ENCODE results near the gene RPUSD1.

RPUSD1 gene

DNA sequence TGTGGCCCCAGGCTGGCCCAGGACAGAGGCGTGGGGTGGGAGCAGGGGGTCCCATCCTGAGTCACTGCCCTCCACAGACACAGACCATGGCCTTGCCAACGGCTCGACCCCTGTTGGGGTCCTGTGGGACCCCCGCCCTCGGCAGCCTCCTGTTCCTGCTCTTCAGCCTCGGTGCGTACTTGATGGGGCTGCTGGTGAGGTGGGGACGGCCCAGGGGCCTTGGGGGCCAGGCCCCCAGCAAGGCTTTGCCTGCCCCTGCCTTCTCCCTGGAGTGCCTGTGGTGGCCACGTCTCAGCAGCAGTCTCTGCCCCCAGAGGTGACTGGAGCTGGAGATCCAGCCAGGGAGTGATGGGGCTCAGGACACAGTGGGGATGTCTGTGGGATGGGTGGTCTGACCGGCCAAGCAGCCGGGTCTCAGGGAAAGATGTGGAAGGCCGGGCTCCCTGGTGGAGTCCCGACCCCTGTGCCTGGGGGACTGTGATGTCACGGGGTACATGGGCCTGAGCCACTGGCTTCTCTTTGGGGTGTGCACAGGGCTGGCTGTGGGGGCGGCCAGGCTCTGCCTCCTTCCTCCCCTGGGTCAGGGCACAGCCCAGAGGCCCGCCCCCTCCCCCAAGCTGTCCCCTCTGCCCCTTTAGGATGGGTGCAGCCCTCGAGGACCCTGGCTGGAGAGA, 25.4 kb downstream of the RPUSD1 start:
- DNase-seq (ENCODE audit: low read depth in 2 of 2), result no peak
- TF ChIP-seq, protein P1, sequence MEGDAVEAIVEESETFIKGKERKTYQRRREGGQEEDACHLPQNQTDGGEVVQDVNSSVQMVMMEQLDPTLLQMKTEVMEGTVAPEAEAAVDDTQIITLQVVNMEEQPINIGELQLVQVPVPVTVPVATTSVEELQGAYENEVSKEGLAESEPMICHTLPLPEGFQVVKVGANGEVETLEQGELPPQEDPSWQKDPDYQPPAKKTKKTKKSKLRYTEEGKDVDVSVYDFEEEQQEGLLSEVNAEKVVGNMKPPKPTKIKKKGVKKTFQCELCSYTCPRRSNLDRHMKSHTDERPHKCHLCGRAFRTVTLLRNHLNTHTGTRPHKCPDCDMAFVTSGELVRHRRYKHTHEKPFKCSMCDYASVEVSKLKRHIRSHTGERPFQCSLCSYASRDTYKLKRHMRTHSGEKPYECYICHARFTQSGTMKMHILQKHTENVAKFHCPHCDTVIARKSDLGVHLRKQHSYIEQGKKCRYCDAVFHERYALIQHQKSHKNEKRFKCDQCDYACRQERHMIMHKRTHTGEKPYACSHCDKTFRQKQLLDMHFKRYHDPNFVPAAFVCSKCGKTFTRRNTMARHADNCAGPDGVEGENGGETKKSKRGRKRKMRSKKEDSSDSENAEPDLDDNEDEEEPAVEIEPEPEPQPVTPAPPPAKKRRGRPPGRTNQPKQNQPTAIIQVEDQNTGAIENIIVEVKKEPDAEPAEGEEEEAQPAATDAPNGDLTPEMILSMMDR (IDR thresholded peaks at IDR 0.05; ENCODE audit: low read depth, low read length), result no peak
- H3K4me3 ChIP-seq (replicated peaks in 1 of 2; ENCODE audit: low read depth in 2 of 2, low read length in 2 of 2), result no peak overlapping the region

DNA sequence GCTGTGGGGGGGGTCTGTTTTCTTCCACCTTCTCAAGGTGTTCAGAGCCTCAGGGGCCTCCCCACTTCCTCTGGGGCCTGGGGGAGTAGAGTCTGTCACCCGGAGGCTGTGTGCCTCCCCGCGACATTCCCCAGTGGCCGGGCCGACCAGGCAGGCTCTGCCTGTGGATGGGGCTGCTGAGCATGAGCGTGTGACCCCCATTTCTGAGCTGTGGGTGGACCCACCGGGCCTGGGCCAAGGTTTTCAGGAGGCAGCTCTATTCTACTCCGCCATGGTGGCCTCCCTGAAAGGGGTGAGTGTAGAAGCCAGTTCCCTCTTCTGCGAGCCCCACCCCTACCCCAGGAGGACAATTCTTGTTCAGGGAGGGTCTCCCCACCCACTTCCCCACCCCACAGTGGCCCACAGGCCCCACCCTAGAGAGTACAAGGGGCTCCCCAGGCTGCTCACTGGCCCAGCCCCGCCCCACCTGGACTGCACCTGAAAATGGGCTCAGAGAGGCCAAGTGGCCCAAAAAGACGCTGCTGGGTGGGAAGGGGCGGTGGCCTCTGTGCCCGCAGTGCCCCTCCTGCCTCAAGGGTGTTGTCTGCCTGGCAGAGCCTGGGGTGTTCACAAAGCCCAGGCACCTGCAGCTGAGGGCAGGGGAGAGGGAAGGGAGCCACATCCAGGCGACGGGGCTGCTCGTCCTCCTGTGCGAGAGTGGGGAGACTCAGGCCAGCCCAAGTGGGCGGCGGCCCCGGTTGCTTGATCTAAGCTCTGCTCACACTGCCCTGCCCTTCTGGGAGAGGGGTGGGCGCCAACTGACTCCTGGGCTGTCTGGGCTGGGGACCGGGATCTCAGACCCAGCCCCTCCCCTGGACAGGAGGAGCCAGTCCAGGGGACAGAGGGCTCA, 26.3 kb downstream of the RPUSD1 start:
- no peak for DNase-seq (ENCODE audit: low read depth in 2 of 2)
- TF ChIP-seq, protein P1 (IDR thresholded peaks at IDR 0.05; ENCODE audit: low read depth, low read length), result no peak
- H3K4me3 ChIP-seq (replicated peaks in 1 of 2; ENCODE audit: low read depth in 2 of 2, low read length in 2 of 2), result no peak overlapping the region

DNA sequence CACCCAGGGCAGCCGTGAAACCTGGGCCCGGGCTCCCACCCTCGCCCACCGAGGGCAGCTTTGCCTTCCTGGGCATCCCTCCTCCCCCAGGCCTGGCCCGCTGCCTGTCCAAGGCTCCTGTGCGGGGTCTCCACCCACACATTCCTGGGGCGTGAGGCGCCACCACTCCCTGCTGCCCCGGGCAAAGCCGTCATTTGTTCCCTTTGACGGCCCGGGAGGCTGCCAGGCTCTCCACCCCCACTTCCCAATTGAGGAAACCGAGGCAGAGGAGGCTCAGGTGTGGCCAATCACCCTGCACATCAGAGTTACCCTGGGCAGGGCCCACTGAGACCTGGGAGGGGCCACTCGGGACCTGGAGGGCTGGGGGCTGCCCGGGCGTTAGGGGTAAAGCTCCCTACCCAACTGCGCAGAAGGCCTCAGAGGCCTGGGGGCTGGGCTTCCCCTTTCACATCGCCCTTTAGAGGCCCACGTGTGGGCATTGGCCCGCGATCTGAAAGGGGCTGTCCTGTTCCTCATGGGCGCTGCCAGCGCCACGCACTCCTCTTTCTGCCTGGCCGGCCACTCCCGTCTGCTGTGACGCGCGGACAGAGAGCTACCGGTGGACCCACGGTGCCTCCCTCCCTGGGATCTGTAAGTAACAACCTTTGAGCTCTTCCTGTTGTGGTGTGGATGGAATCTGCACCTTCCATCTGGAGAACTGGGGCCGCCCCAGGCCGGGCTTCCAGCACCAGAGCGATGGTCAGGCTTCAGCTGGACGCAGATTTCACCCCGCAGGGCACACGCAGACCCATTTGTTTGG, 27.4 kb downstream of the RPUSD1 start, which contains the start of gene MSLN:
Gene MSLN, plus strand, starts transcription at position 190 of the 799 bp plus-strand sequence. CDS start 1,947 bp downstream, outside the sequence.
- TF ChIP-seq, protein P1 (IDR thresholded peaks at IDR 0.05; ENCODE audit: low read depth, low read length), result no peak
- no peak within 1 kb of the TSS for H3K4me3 ChIP-seq (replicated peaks in 1 of 2; ENCODE audit: low read depth in 2 of 2, low read length in 2 of 2)
- peak in 1 of 2 donors; percentile 22 for DNase-seq (ENCODE audit: low read depth in 2 of 2)

DNA sequence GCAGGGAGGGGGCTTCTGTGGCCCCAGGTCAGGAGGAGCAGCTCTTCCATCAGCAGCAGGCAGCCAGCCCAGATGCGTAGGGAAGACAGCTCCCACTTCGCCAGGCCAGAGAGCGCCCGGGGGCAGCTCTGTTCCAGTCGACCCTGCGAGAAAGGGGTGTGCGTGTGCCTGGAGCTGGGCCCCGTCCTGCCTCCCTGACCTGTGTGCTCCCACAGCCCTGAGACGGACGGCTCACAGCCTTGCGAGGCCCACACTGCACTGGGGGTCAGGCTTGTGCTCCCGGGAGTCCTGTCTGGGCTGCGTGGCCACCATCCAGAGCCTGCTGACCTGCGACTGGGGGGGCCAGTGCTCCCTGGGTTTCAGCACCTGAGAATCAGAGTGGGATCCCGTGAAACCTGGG, 28.1 kb downstream of the RPUSD1 start:
- TF ChIP-seq, protein P1 (IDR thresholded peaks at IDR 0.05; ENCODE audit: low read depth, low read length), result no peak
- H3K4me3 ChIP-seq (replicated peaks in 1 of 2; ENCODE audit: low read depth in 2 of 2, low read length in 2 of 2), result no peak overlapping the region
- no peak for DNase-seq (ENCODE audit: low read depth in 2 of 2)

DNA sequence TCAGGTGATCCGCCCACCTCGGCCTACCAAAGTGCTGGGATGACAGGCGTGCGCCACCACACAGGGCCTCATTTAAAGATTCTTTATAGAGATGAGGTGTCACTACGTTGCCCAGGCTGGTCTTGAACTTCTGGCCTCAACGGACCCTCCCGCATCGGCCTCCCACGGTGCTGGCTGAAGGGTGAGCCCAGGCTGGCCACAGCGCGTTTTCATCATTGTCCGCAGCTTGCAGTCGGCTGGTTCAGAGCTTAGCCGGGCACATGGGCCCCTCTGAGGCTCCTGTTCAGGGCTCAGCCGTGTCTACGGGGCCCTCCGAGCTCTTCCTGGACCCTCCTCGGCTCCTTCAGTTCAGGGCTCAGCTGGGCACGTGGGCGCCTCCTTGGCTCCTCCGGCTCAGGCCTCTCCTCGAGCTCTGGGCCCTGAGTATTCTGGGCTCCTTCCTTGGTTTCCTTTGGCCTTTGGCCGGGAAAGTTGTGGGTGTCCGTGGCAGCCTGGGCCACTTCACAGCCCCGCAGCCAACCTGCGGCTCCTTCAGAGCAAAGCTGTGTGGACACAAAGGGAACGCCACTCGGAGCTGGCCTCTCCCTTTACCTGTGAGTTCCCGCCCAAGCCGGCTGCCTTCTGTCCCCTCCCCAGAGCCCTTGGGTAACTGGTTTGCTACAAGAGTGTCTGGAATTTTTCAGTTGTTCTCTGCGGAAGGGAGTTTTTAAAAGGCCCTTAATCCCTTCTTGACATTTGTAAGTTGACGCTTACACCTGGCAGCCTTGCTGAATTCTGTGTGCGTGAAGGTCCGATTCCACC, 28.9 kb downstream of the RPUSD1 start:
- no peak overlapping the region for H3K4me3 ChIP-seq (replicated peaks in 1 of 2; ENCODE audit: low read depth in 2 of 2, low read length in 2 of 2)
- no peak for DNase-seq (ENCODE audit: low read depth in 2 of 2)

More for the DNA sequence above, 28.9 kb downstream of the RPUSD1 start:
- TF ChIP-seq, protein P1 (IDR thresholded peaks at IDR 0.05; ENCODE audit: low read depth, low read length), result no peak
